HG03354 (cell line): ENCODE results near the gene ARL5C.
"Not testable (repeated sequence)": the region's sequence is repeated elsewhere in the genome, so short reads cannot be mapped to it uniquely, and the experiment has no call there.

Experiments used
- ATAC-seq: cut with Tn5 transposase; IDR thresholded peaks from one replicate; pipeline ENCODE4 v1.9.1; 2021; ENCODE audit warnings: mild to moderate bottlenecking; ENCODE audit not compliant: unreplicated experiment, poor library complexity, severe bottlenecking

Gene ARL5C

DNA sequence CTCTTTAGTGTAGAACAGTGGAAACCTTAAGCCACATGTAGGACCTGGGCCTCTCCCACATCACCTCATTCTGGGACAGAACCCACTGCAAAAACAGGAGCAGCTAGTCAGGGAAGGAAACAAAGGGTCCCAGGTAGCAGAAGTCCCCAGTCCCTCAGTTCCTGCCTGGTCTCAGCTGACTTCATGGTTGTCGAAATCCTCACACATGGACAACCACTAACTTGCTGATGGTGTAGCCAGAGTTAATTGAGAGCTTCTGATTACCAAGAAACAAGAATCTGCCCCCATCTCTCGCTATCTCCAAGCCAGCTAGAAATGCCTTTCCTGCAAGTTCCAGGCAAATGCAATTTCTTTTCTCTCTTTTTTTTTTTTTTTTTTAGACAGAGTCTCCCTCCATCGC is 3.6 kb upstream of the ARL5C start:
- ATAC-seq: no peak

DNA sequence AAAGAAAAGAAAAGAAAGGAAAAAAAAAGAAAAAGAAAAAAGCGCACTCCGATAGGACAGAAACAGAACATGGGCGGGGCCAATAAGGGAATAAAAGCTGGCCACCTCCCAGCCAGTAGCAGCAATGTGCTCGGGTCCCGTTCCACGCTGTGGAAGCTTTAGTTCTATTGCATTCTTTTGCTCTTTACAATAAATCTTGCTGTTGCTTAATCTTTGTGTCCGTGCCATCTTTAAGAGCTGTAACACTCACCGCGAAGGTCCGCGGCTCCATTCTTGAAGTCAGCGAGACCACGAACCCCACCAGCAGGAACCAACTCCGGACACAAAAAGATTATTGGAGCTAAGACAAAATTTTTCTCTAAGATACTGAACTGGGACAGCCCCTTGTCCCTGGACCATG is 3.1 kb upstream of the ARL5C start:
- ATAC-seq: no peak

DNA sequence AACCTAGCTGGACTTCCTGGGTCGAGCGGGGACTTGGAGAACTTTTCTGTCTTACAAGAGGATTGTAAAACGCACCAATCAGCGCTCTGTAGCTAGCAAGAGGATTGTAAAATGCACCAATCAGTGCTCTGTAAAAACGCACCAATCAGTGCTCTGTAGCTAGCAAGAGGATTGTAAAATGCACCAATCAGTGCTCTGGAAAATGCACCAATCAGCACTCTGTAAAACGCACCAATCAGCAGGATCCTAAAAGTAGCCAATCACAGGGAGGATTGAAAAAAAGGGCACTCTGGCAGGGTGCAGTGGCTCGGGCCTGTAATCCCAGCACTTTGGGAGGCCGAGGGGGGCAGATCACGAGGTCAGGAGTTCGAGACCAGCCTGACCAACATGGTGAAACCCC is 2.5 kb upstream of the ARL5C start:
- not testable (repeated sequence) for ATAC-seq

DNA sequence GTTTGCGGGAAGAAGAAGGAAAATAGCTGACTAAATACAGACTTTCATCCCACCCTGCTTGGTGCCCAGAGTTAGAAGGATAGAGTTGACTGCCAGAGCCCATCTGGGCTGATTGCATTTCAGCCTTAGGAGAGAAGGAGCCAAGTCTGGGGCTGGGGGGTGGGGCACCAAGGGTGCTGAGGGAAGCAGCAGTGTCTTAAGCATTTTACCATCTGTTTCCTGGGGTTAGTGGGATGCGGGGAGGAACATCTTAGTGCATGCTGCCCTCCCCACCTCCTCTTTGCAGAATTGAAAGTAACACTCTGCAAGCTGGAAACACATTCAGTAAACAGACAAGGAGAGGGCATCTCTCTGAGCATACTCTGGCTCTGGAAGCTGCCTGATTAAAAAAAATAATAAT is 1.5 kb upstream of the ARL5C start:
- ATAC-seq: no peak

DNA sequence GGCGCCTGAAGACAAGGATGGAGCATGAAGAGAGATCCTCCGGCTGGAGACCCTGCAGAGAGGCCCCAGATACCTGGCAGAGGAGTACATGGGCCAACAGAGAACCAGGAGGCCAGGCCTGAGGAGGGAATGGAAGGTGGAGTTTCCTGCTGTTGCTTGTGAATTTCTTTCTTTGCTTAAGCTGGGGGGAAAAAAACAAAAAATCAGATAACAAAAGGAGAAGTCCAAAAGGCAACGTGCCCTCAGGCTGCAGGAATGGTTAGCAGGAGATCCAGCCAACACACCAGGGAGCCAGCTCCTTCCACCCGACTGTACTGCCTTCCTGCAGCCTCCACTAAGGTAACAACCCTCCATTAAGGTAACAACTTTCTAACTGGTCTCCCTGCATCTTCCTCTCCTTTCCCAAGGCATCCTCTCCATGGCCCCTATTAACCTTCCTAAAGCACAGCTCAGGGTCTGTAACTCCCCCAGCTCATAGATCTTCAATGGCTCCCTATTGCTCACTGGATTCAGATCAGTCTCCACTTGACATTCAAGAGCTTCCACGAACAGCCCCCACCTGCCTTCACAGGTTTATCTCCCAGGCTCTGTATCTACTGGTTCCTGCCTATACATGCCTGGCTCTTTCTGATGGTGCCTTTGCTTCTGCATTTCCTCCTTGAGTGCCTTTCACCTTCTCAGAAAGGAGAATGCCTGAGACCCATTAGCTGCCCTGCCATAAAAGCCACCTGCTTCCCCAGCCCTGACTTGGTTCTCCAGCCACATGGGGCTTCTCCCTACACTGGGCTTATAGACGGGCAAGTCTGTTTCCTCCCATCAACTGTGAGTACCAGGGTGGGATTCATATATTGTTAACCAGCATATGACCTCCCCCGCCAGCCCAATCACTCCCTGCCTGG is 725 bp upstream of the ARL5C start:
- ATAC-seq: no peak

DNA sequence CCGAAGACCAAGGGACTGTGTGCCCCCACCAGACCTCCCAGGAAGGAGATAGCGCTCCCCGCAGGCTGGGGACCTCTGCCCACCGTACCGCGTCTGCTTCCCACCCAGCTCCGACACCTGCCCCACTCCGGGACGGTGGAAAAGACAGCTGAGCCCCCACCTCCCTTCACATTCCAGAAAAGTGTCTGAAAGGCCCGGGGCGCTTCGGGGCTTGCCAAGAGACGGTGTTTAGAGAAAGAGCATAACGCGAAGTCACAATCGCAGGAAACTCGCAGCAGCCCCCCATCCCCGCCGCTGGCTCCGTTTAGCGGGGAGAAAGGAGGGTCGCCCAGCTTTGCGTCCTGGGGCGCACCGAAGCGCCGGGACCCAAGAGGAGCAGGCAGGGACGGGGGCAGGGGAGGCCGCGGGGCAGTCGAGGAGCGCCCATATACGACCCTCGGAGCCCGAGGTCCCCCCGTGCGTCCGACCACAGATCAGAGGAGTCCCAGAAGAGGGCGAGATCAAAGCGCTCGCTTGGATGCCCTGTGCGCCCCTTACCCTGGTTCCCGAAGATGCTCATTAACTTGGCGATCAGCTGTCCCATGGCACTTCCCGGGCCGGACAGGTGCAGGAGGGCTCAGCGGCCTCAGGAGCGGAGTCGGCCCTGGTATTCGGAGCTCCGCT is 652 bp downstream of the ARL5C start:
- ATAC-seq: no peak

DNA sequence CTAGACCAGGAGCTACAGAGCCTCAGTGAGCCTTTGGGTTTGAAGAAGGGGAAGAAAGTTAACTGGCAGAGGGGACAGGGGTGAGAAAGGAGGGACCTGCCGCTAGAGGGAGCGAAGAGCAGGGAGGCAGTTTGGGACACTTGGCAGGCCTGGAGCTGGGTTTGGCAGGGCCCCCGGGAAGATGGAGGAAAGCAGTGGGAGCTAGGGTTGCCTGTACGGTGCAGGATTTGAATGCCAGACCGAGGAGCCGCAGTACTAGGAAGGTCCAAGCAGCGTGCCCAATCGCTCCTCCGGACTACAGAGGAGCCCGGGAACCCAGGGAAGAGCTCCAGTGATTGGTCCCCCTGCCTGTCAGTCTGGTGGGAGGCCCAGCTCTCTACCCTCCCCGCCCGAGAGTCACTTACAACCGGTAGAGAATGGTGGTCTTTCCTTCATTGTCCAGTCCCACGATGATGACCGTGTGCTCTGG is 1.3 kb downstream of the ARL5C start:
- ATAC-seq: peak; percentile 84

DNA sequence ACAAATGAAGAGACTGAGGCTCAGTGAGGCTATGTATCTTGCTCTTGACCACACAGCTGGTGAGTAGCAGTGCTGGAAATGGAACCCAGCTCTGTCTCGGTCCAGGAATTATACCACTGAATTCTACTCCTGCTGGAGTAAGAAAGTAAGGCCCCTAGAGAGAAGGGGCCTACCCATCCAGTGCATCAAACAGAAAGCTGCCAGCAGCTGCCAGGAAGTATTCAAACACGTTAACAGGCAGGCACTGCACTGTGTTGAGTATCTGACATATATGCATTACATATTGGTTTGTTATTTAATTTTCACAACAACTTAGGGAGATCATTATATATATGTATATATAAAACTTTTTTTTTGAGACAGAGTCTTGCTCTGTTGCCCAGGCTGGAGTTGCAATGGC is 4.0 kb downstream of the ARL5C start:
- no peak for ATAC-seq

DNA sequence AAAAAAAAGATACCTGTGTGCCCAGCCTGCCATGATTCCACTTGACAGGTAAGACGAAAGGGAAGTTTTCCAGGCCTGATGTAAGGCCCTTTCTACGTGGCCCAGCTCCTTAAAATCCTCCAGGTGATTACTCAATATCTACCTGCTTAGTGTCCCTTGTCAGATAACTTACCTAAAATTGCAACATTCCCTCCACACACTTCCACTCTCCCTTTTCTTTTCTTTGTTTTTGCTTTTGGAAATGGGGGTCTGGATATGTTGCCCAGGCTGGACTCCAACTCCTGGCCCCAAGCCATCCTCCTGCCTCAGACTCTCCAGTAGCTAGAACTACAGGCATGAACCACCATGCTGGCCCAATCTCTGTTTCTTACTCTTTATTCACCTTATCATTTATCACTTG is 7.3 kb downstream of the ARL5C start:
- no peak for ATAC-seq

DNA sequence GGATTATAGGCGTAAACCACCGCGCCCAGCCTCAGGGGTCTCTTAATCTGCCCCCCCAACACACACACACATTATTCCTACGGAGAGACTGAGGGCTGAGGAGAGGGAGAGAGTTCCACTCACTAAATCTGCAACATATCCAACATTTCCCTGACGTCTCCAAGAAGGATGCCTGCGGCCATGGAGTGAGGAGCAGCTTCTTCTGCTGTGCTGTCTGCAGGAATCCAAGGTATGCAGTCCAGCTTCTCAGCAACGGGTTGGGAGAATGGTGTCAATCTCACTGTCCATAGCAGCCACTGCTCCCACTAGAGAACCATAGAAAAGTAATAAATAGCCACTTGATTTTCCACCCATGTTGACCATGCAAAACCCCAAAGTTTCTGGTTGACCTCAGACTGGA is 9.5 kb downstream of the ARL5C start:
- no peak for ATAC-seq

DNA sequence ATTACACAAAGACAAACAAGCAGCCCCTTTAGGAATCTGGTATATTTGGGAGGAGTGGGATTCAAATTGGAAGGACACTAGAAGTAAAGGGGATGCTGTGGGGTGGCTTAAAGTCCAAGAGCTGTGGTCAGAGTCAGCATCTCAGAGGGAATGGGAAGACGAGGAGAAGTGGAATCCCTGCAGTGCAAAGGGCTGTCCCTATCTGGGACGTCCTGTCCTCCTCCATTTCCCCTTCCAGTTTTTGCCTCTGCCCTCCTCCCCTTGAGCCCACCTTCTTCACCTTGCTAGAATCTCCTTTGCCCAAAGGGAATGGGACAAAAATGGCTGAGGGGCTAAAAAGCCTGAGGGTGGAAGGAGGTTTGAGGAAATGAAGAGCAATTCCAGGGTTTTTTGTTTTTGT is 10.3 kb downstream of the ARL5C start:
- no peak for ATAC-seq

DNA sequence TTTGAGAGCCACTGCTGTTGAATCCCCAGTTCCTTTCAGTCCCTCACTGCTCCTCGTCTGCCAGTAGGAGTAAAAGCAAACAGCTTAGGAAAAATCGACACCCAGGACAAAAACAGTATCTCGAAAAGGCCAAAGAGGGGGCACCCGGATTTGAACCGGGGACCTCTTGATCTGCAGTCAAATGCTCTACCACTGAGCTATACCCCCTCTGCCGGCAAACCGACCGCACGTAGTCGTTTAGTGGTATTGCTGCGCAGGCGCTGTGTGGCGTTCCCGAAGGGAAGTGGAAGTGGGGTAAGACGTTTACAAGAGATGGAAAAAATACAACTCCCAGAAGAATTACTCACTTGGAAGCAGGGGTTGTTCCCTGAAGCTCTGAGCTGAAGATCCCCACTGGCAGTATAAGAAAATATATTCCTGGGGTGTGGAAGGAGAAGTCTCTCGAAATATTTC is 12.3 kb downstream of the ARL5C start:
- peak; percentile 57 for ATAC-seq

DNA sequence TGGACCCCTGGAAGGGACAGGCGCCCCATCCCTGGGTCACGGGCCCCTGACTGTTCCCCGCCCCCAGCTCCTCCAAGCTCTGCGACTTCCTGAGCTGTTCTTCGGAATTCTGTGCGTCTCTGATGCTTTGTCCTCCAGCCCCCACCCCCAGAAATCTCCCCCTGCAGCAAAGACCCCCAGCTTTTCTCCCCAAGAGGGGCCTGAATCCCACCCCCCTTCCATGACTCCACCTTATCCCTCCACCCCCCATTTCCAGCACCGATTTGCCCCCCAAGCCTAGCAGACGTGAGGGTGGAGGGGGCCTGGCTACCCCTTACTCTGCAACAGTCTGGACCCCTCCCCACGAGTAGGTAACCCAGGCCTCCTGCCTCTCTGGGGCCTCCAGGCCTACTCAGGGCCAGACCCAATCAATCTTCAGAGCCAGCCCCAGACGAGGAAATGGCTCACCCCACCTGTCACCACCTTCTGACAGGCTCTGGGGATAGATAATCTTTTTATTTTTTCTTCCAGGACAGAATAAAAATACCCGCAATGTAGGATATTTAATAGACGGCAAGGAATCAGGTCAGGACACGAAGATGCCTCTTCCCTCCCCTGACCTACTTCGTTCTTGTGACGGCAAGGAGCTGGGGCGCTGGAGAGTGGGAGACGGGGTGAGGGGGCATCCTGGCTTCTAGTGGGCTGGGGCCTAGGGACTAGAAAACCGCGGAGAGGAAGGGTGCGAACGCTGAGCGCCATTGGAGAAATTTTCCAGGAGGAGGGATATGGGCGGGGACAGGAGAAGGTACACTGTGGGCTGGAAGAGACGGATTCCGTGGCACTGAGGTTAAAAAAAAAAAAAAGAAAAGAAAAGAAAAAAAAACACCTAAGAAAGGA is 13.8 kb downstream of the ARL5C start:
- ATAC-seq: no peak

DNA sequence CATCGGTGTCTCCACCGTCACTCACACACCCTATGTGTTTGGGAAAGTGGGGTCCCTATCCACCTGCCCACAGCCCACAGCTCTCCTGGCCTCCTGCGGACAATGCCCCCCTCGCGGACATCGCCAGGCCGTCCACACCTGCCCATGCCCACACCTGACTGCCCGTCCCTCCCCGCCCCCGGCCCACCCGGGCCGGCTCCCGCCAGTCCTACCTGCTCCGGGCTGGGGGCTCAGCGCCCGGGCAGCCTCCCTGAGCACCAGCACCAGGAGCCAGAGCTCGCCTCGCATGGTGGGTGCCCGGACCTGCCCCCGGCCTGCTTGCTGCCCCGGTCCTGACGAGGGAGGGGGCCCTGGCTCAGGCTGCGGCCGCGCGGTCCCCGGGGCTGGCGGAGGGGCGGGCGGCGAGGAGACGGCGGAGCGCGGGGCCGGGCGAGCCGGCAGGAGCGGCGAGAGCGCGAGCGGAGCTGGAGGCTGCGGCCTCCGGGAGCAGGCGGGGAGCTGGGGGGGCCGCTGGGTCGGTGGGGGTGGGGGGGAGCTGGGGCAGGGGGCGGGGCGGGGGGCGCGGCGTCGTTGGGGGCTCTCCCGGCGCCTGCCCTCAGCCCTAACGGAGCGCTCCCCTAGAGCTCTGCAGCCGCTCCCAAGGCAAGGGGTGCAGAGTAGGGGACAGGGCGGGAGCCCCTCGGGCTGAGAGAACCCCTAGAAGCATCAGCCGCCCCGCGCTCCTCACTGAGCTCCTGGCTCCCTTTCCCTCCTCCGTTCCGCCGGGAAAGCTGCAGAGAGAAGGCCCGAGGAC is 14.6 kb downstream of the ARL5C start, which contains the start of gene PLXDC1:
Gene PLXDC1 (minus strand): TSS at position 488 of the 793 bp plus-strand sequence. CDS start 200 bp downstream, at position 288.
- ATAC-seq: no peak

DNA sequence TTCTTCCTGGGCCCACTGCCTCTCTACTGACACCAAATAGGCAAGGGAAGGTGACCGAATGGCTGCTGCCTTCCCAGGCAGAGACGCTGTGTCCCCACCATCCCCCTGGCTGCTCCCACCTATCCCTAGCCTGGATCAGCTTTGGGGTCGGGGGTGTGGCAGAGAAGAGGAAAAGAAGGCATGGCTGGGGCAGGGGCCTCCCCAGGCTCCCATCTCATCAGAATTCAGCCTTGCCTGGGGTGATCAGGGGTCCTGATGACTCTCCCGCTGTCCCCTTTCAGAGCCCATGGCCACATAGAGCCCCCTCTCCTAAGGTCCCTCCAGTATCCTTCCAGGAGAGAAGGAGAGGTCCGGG is 15.2 kb downstream of the ARL5C start:
- ATAC-seq: no peak

DNA sequence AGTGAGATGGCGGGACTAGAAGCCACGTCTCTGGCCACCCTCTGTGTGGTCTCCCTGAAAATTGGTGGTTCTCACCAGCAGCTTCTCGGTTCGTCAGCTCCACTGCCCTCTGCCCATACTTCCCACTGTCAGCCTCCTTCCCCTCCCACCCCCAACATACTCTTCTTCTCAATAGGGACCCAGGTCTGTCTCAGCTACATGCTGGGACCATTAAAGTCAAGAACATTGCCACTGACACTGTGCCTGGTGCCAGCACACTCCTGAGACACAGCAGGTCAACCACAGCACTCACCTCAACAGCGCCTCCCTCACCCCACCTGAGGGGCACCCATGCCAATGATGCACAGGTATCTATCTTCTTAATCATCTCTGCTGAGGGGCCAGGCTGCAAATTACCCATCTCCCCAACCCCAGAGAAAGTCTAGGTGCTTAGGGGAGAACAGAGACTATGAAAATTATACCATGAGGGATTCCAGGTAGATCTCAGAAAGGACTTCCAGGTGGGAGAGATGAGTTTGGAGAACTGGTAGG is 15.8 kb downstream of the ARL5C start:
- no peak for ATAC-seq

DNA sequence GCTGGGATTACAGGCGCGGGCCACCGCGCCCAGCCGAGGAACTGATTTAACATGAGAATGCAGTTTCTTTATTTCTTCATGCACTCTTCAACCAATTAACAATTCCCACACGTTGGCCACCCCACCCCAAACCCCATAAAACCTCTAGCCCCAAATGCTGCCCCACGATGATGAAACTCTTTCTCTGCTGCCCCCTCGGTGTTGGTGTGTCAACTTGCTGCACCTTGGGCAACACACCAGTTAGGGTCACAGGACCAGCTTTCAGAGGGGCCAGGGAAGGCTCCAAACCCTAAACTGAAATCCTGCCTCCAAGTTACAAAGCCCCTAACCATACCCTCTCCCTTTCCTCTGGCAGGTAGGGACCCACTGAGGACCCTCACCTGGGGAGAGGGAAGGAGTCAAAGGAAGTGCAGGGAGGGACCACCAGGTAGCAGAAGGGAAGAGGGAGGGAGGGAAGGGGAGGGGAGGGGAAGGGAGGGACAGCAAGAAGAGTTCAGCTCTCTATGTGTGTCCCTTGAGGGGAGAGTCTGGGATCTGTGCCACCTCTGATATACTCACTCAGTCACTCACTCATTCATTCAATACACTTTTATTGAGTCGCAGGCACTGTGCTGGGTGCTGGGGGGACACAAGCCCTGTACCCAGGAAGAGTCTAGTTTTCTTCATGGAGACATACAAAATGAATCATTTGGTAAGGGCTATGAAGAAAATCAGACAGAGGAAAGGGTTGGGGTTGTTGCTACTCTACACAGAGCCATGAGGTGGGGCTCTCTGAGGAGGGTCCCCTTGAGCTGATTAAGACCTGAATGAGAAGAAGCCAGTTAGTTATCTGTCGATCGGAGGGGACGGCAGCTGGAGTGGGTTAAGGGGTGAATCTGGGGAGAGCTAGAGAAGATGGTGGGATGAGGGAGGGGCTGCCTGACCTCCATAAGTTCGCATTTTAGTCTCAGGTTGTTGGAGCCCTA is 18.5 kb downstream of the ARL5C start:
- no peak for ATAC-seq

DNA sequence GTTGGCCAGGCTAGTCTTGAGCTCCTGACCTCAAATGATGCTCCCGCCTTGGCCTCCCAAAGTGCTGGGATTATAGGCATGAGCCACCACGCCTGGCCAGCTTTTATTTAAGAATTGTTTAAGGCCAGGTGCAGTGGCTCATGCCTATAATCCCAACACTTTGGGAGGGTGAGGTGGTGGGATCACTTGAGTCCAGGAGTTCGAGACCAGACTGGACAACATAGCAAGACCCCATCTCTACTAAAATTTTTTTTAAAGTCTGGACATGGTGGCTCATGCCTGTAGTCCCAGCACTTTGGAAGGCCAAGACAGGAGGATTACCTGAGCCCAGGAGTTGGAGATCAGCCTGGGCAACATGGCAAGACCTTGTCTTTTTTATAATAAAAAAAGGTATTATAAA is 19.7 kb downstream of the ARL5C start:
- ATAC-seq: no peak
